Natural killer cell (primary cell): ENCODE results near the gene INPP4B. TPM values are rescaled to one million over a fixed set of nuclear protein-coding genes. Genes with fewer than 3 reads are reported as not detected.

Experiments
- ATAC-seq, 3 donors: fragments of 150-1000 bp in 2 of 3; fragments of 200-7000 bp in 1 of 3; cut with Tn5 transposase; 1 replicate in 1 of 3; 2 replicates in 2 of 3; pipeline ENCODE4 v1.10.0; 2021; ENCODE audit warnings: mild to moderate bottlenecking in 2 of 3, moderate library complexity in 2 of 3
- DNase-seq, 2 donors: peaks; one replicate each; pipeline versions ENCODE4 v3.0.0 to v3.0.0-alpha.2; 2013 to 2021; ENCODE audit warnings: mixed read lengths in 1 of 2
- H3K27ac ChIP-seq: one replicate; pipeline ENCODE4 v1.5.1; 2013; ENCODE audit warnings: mild to moderate bottlenecking, low read length
- H3K27me3 ChIP-seq: one replicate; pipeline ENCODE4 v1.6.1; 2013; ENCODE audit warnings: low read length; ENCODE audit not compliant: control insufficient read depth, insufficient read depth
- H3K36me3 ChIP-seq: one replicate; pipeline ENCODE4 v1.6.1; 2013; ENCODE audit warnings: low read length; ENCODE audit not compliant: control insufficient read depth, insufficient read depth
- H3K4me1 ChIP-seq: one replicate; pipeline ENCODE4 v1.6.1; 2013; ENCODE audit warnings: low read length; ENCODE audit not compliant: control insufficient read depth, insufficient read depth
- H3K4me3 ChIP-seq: one replicate; pipeline ENCODE4 v1.5.1; 2013; ENCODE audit warnings: low read length
- H3K9me3 ChIP-seq: one replicate; pipeline ENCODE4 v1.6.1; 2013; ENCODE audit warnings: low read length; ENCODE audit not compliant: control insufficient read depth, insufficient read depth
- H3K27ac Mint-ChIP-seq, 2 donors: one replicate each; pipeline ENCODE4 v1.8.0; 2022; ENCODE audit warnings: mild to moderate bottlenecking in 2 of 2, mixed read lengths in 2 of 2, moderate library complexity in 1 of 2
- H3K27me3 Mint-ChIP-seq, 2 donors: one replicate each; pipeline ENCODE4 v1.8.0; 2022; ENCODE audit warnings: low read depth in 2 of 2, mixed read lengths in 2 of 2
- H3K36me3 Mint-ChIP-seq: one replicate; pipeline ENCODE4 v1.8.0; 2022; ENCODE audit warnings: mixed read lengths
- H3K4me1 Mint-ChIP-seq, 2 donors: one replicate each; pipeline ENCODE4 v1.8.0; 2022; ENCODE audit warnings: mixed read lengths in 2 of 2
- H3K4me3 Mint-ChIP-seq: one replicate; pipeline ENCODE4 v1.8.0; 2022; ENCODE audit warnings: mild to moderate bottlenecking, moderate library complexity, mixed read lengths
- H3K9me3 Mint-ChIP-seq, 2 donors: one replicate each; pipeline ENCODE4 v1.8.0; 2022; ENCODE audit warnings: mixed read lengths in 2 of 2
- CTCF ChIP-seq: fragments of 200-600 bp; IDR thresholded peaks from one replicate; pipeline ENCODE4 v1.8.0; 2022; ENCODE audit warnings: antibody characterized with exemption
- WGBS: methylation state at CpG from one replicate; pipeline ENCODE4 v1.1.7; 2013; ENCODE audit warnings: missing lambda C conversion rate; ENCODE audit not compliant: insufficient coverage; 5-methylcytosine and 5-hydroxymethylcytosine counted together
- intact Hi-C: fragments of 100-400 bp; cut with micrococcal nuclease; formaldehyde crosslinking; loops from one replicate; pipeline ENCODE4 v1.14.2; 2022
- total RNA-seq, 4 donors: library from RNA; stranded (reverse); fragments of 120-200 nt in 1 of 4; gene quantifications; one replicate each; pipeline versions ENCODE4 v1.2.3 to v1.2.4, GENCODE V29; 2013 to 2022

INPP4B gene
- total RNA-seq, 3 donors from 2014 or later (not counting 1 experiment from before 2014, with no cell fraction given) = 2.4 to 6.2 (median 4.5) TPM

GRCh38 chr4:142558851-142559250 is 287.2 kb downstream of the INPP4B start:
- no peak for ATAC-seq
- Mint-ChIP-seq H3K4me1 (no peaks in the 10 kb centered on the region), H3K36me3 (no peaks in the 10 kb centered on the region), H3K27ac (no peak overlapping the region), H3K27me3 (no peaks in the 10 kb centered on the region), H3K4me3 (no peak overlapping the region), H3K9me3 (peaks cover 2 to 3% of the 10 kb centered on the region in 2 donors)
- Histone ChIP-seq H3K4me3 (no peak overlapping the region), H3K9me3 (no peaks in the 10 kb centered on the region), H3K27me3 (no peaks in the 10 kb centered on the region), H3K4me1 (no peaks in the 10 kb centered on the region), H3K36me3 (no peaks in the 10 kb centered on the region), H3K27ac (no peak overlapping the region)
- 97% methylated on average over 4 of the region's 4 CpGs for WGBS
- DNase-seq = no peak
- intact Hi-C loops = no loop called here
- TF ChIP-seq CTCF = no peak

- Histone ChIP-seq H3K9me3 (no peaks in the 10 kb centered on the region), H3K27me3 (no peaks in the 10 kb centered on the region), H3K27ac (no peak overlapping the region), H3K4me1 (no peaks in the 10 kb centered on the region), H3K4me3 (no peak overlapping the region), H3K36me3 (no peaks in the 10 kb centered on the region)
- Mint-ChIP-seq H3K4me3 (no peak overlapping the region), H3K4me1 (no peaks in the 10 kb centered on the region), H3K9me3 (peaks cover 2 to 3% of the 10 kb centered on the region in 2 donors), H3K36me3 (no peaks in the 10 kb centered on the region), H3K27ac (no peak overlapping the region), H3K27me3 (no peaks in the 10 kb centered on the region)
- 98% methylated on average over 3 of the region's 4 CpGs for WGBS
- no peak for ATAC-seq
- no peak for DNase-seq
- intact Hi-C loops = no loop called here
- TF ChIP-seq CTCF = no peak
Measured at GRCh38 chr4:142557239-142557801, 288.8 kb downstream of the INPP4B start.

GRCh38 chr4:142556570-142557238 is 289.4 kb downstream of the INPP4B start:
- Histone ChIP-seq H3K36me3 (no peaks in the 10 kb centered on the region), H3K27ac (no peak overlapping the region), H3K4me1 (no peaks in the 10 kb centered on the region), H3K9me3 (no peaks in the 10 kb centered on the region), H3K4me3 (no peak overlapping the region), H3K27me3 (no peaks in the 10 kb centered on the region)
- Mint-ChIP-seq H3K4me1 (no peaks in the 10 kb centered on the region), H3K27me3 (no peaks in the 10 kb centered on the region), H3K9me3 (peaks cover 2 to 3% of the 10 kb centered on the region in 2 donors), H3K4me3 (no peak overlapping the region), H3K36me3 (no peaks in the 10 kb centered on the region), H3K27ac (no peak overlapping the region)
- intact Hi-C loops = no loop called here
- no peak for ATAC-seq
- no peak for DNase-seq
- 96% methylated on average over 9 of the region's 9 CpGs for WGBS
- TF ChIP-seq CTCF = no peak

- Mint-ChIP-seq H3K36me3 (no peaks in the 10 kb centered on the region), H3K27me3 (no peaks in the 10 kb centered on the region), H3K9me3 (peaks cover 2 to 3% of the 10 kb centered on the region in 2 donors), H3K4me3 (no peak overlapping the region), H3K4me1 (no peaks in the 10 kb centered on the region), H3K27ac (no peak overlapping the region)
- Histone ChIP-seq H3K36me3 (no peaks in the 10 kb centered on the region), H3K27ac (no peak overlapping the region), H3K4me3 (no peak overlapping the region), H3K4me1 (no peaks in the 10 kb centered on the region), H3K27me3 (no peaks in the 10 kb centered on the region), H3K9me3 (no peaks in the 10 kb centered on the region)
- TF ChIP-seq CTCF = no peak
- intact Hi-C loops = no loop called here
- ATAC-seq (no peak), DNase-seq (no peak)
- WGBS = no CpG with 5 or more reads among the region's 1 CpG
Measured at GRCh38 chr4:142556048-142556447, 290.1 kb downstream of the INPP4B start.
